Esophagus muscularis mucosa (tissue), 4 donors: Measurements from ENCODE around the gene CDC14B. TPM values are rescaled to one million over a fixed set of nuclear protein-coding genes. Genes with fewer than 3 reads are reported as not detected.

Source experiments
- DNase-seq: peaks from one replicate; pipeline ENCODE4 v3.0.0-alpha.2; 2017; ENCODE audit errors: extremely low spot score
- H3K27ac ChIP-seq, 4 donors: fragments of 200-600 bp; sonication (generic); replicated peaks in 1 of 4; 1 replicate in 3 of 4; 2 replicates in 1 of 4; pipeline ENCODE4 v1.5.1; 2016 to 2019; ENCODE audit warnings: mild to moderate bottlenecking in 1 of 4
- H3K27me3 ChIP-seq, 4 donors: fragments of 200-600 bp; sonication (generic); one replicate each; pipeline versions ENCODE4 v1.5.1 to v1.6.0; 2016 to 2019
- H3K36me3 ChIP-seq, 4 donors: fragments of 200-600 bp; sonication (generic); one replicate each; pipeline ENCODE4 v1.5.1; 2016 to 2019
- H3K4me1 ChIP-seq, 4 donors: fragments of 200-600 bp; sonication (generic); one replicate each; pipeline ENCODE4 v1.5.1; 2016 to 2019
- H3K4me3 ChIP-seq, 4 donors: fragments of 200-600 bp; sonication (generic); 1 replicate in 2 of 4; 2 replicates in 2 of 4; pipeline ENCODE4 v1.5.1; 2016 to 2019; ENCODE audit warnings: mild to moderate bottlenecking in 4 of 4, moderate library complexity in 1 of 4
- H3K9me3 ChIP-seq, 4 donors: fragments of 200-600 bp; sonication (generic); 1 replicate in 3 of 4; 2 replicates in 1 of 4; pipeline ENCODE4 v1.5.1; 2016 to 2019
- EP300 ChIP-seq: sonication (generic); formaldehyde crosslinking; IDR thresholded peaks from one replicate; pipeline ENCODE4 v1.6.1; 2017; ENCODE audit warnings: antibody characterized with exemption
- POLR2A ChIP-seq: fragments of 450-650 bp; IDR thresholded peaks from one replicate; pipeline ENCODE4 v1.6.1; 2017; ENCODE audit warnings: antibody characterized with exemption, moderate library complexity, mild to moderate bottlenecking, low read depth
- POLR2AphosphoS5 ChIP-seq, 2 donors: sonication (generic); formaldehyde crosslinking; IDR thresholded peaks; one replicate each; pipeline ENCODE4 v1.6.1; 2017; ENCODE audit warnings: antibody characterized with exemption in 2 of 2
- WGBS: methylation state at CpG from one replicate; pipeline ENCODE4 v1.1.5; 2018; 5-methylcytosine and 5-hydroxymethylcytosine counted together
- intact Hi-C: fragments of 100-400 bp; cut with DNase I; formaldehyde crosslinking; loops from one replicate; pipeline ENCODE4 v1.15.1; 2023
- total RNA-seq, 4 donors: library from RNA; depleted of rRNA; stranded (reverse); fragments of >200 nt; gene quantifications; one replicate each; pipeline versions ENCODE4 v1.1.0 to v1.2.1, GENCODE V29; 2016
- TF ChIP-seq, protein P1 (sequence below), 3 experiments: fragments of 200-600 bp in 2 of 3; fragments of 450-650 bp in 1 of 3; sonication (generic) in 2 of 3; IDR thresholded peaks; one replicate each; pipeline ENCODE4 v1.5.1; 2017 to 2019; ENCODE audit warnings: antibody characterized with exemption in 3 of 3, mild to moderate bottlenecking in 2 of 3, moderate library complexity in 1 of 3

Gene CDC14B
- total RNA-seq, 4 donors from 2014 or later: 22.0 to 39.7 (median 27.0) TPM

DNA sequence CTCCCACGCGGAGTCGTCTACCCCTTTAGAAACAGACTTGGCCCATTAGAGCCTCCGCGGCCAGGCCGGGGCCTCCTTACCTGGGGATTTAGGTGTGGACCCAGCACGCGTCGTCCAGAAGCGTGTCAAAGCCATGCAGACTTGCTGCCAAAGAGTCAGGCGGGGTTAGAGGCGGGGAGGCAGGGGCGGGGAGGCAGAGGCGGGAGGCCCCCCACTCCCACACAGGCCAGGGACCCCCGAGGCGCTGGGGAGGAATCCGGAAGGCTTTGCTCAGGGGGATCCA lies 122.6 kb downstream of the CDC14B start:
- TF ChIP-seq POLR2A (no peak), EP300 (no peak), POLR2AphosphoS5 (IDR thresholded peaks at IDR 0.05) (no peak)
- TF ChIP-seq, protein P1, sequence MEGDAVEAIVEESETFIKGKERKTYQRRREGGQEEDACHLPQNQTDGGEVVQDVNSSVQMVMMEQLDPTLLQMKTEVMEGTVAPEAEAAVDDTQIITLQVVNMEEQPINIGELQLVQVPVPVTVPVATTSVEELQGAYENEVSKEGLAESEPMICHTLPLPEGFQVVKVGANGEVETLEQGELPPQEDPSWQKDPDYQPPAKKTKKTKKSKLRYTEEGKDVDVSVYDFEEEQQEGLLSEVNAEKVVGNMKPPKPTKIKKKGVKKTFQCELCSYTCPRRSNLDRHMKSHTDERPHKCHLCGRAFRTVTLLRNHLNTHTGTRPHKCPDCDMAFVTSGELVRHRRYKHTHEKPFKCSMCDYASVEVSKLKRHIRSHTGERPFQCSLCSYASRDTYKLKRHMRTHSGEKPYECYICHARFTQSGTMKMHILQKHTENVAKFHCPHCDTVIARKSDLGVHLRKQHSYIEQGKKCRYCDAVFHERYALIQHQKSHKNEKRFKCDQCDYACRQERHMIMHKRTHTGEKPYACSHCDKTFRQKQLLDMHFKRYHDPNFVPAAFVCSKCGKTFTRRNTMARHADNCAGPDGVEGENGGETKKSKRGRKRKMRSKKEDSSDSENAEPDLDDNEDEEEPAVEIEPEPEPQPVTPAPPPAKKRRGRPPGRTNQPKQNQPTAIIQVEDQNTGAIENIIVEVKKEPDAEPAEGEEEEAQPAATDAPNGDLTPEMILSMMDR (IDR thresholded peaks at IDR 0.05): no peak
- intact Hi-C loops: no loop called here
- H3K27me3 ChIP-seq: no peaks in the 10 kb centered on the region
- no peak overlapping the region for H3K27ac ChIP-seq
- 97% methylated on average over 7 of the region's 17 CpGs for WGBS
- no peaks in the 10 kb centered on the region for H3K9me3 ChIP-seq
- no peak overlapping the region for H3K4me3 ChIP-seq
- peaks cover 6 to 32% (median 20%) of the 10 kb centered on the region in 4 donors for H3K36me3 ChIP-seq
- no peak for DNase-seq
- peaks cover 6 to 16% (median 12%) of the 10 kb centered on the region in 4 donors for H3K4me1 ChIP-seq

DNA sequence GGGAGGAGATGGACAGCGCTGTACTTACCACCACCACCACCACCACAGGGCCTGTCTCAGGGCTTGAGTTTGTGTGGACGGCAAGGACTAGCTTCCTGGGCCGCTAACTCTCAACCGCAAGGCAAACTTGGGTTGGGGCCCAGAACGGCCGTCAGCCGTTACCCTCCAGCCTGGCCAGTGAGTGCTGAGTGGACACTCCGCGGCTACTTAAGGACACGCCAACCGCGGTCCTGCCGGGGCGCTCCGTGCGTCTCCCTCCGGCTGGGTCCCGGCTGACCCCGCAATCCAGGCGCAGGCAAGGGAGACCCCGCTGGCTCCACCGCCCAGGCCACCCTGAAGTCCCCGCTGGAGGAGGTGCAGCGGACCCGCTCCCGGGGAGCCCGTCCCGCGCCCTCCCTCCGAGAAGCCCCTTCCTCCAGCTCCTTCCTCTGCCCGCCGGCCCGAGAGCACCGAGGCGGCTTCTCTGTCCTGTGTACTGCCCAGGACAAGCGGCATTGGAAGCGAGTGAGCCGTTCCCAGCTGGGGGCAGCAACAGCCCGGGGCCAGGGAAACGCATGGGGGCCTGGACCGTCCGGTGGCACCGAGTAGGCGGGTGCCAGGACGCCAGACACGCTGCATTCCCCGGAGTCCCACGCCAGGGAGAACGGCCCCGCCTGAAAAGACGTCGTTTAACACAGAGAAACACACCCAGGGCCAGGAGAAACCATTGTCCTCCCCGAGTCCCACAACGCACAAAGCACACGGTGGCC lies 123.1 kb downstream of the CDC14B start:
- WGBS: 87% methylated on average over 17 of the region's 55 CpGs
- TF ChIP-seq POLR2A (no peak), POLR2AphosphoS5 (IDR thresholded peaks at IDR 0.05) (no peak), EP300 (no peak)
- TF ChIP-seq, protein P1 (IDR thresholded peaks at IDR 0.05): no peak
- intact Hi-C loops: no loop called here
- H3K9me3 ChIP-seq: no peaks in the 10 kb centered on the region
- H3K27ac ChIP-seq: no peak overlapping the region
- peaks cover 1 to 11% (median 8%) of the 10 kb centered on the region in 4 donors for H3K4me1 ChIP-seq
- H3K4me3 ChIP-seq: no peak overlapping the region
- peaks cover 6 to 38% (median 24%) of the 10 kb centered on the region in 4 donors for H3K36me3 ChIP-seq
- no peak for DNase-seq
- H3K27me3 ChIP-seq: no peaks in the 10 kb centered on the region

DNA sequence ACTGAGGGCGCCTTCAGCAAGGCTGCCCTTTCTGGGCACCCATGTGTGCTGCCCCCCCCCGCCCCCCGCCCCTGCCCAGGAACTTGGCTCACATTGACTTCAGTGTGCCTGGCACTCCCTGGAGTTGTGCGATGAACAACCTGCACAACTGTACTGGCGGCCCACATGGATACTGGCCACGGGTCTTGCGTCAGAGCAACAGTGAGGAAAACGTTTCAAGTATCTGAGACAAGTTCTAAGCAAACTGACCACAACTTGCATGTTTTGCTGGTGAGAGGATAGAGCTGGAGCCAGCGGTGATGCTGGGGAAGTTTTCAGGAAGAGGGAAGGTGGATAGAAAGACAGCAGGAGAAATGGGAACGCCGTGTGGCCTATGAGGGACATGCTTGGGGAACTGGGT lies 124.3 kb downstream of the CDC14B start:
- no peak for DNase-seq
- Histone ChIP-seq H3K4me1 (peaks cover 0 to 6% (median 2%) of the 10 kb centered on the region in 4 donors), H3K4me3 (no peak overlapping the region), H3K36me3 (peaks cover 13 to 50% (median 34%) of the 10 kb centered on the region in 4 donors), H3K27ac (no peak overlapping the region), H3K9me3 (no peaks in the 10 kb centered on the region), H3K27me3 (no peaks in the 10 kb centered on the region)
- intact Hi-C loops: no loop called here
- 79% methylated on average over 9 of the region's 11 CpGs for WGBS
- TF ChIP-seq, protein P1 (IDR thresholded peaks at IDR 0.05): no peak
- TF ChIP-seq EP300: no peak
- TF ChIP-seq POLR2A: no peak

DNA sequence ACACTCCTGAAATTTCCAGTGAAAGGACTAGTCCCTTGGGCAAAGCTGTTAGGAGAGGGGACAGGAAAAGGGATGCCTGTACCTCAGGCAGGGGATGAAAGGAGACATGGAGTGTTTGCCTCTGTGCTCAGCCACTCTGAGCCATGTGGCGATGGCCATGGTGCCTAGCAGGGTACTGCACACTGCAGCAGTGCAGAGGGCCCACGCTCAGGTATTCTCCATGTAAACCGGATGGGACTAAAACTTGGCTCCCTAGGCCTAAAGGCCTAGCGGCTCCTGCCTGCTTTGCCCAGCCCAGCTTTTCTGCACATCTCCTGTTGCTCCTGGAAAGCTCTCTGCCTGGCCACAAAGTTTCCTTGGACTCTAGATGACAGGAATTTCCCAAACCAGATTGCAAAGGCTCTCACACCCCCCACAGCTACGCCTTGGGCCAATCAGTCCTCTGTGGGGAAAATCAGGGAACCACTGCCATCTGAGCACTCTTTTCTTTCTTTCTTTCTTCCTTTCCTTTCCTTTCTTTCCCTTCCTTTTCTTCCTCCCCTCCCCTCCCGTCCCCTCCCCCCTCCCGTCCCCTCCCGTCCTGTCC lies 125.3 kb downstream of the CDC14B start:
- WGBS: 88% methylated on average over 8 of the region's 8 CpGs
- Histone ChIP-seq H3K36me3 (peaks cover 18 to 60% (median 42%) of the 10 kb centered on the region in 4 donors), H3K27ac (no peak overlapping the region), H3K27me3 (no peaks in the 10 kb centered on the region), H3K9me3 (no peaks in the 10 kb centered on the region), H3K4me3 (no peak overlapping the region), H3K4me1 (peaks cover 0 to 6% (median 2%) of the 10 kb centered on the region in 4 donors)
- intact Hi-C loops: no loop called here
- no peak for DNase-seq
- TF ChIP-seq POLR2AphosphoS5 (IDR thresholded peaks at IDR 0.05): no peak
- no peak for TF ChIP-seq POLR2A
- TF ChIP-seq, protein P1 (IDR thresholded peaks at IDR 0.05): no peak
- TF ChIP-seq EP300: no peak
